NCI-H1048 (cell line): ENCODE data around the gene VSIG8.

Source experiments
- DNase-seq: peaks from one replicate; lab custom pipeline; 2025; lab: John Stamatoyannopoulos, UW

VSIG8 gene

DNA sequence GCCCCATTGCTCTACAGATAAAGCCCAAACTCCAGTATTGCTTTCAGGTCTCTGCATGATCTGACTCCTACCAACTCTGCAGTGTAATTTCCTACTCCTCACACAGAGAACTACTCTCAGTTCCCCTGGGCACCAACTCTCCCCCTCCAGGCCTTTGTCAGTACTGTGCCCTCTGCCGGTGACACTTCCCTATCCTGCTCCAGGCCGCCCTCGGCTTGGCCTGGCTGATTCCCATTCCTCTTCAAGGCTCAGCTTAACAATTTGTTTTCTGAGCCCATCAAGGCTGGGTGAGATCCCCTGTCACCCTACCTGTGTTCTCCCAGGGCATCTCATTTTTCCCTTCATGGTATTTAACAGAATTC is 33.2 kb downstream of the VSIG8 start:
- DNase-seq = no peak

DNA sequence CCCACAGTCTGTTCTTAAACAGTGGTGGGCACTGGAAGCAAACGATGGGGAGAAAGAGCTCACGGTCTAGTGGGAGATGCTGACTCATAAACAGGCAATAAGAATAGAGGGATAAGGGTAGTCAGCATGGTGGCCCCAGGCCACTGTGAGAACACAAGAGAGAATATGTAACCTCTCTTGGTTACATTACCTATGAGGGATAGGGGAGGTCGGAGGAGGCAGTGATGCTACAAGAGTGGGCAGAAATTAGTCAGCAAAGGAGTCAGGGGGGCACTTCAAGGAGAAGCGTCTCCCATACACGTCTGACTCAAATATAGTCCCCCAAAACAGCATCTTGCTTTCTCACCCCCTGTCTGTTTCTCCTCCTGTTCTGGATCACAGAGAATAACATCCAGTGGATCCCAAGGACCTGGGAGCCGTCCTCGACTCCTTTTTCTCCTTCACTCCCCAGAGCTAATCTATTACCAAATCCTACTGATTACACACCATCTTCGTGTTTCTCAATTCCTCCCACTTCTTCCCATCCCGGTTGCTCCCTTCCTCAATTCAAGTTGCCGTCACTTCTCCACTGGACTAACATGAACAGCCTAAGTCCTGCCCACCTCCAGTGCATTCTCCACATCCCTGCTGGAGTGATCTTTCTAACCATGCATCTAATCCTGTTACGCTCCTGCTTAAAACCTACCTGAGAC is 33.7 kb downstream of the VSIG8 start:
- no peak for DNase-seq

- no peak for DNase-seq
Measured at GRCh38 chr1:159828176-159828575, 34.3 kb downstream of the VSIG8 start.

DNA sequence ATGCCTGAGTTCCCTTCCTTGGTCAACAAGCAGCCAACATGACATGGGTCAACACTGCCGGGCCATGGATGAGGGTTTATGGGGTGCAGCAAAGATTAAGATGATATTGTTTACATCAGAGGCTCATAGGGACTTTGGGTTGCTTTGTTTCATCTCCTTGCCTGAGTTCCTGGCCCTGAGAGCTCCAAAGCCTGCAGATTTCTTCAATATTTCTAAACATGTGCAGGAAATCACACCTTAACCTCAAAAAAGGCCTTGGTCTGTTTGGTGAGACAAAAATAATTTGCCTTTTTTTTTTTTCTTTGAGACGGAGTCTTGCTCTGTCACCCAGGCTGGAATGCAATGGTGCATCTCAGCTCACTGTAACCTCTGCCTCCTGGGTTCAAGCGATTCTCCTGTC is 34.9 kb downstream of the VSIG8 start:
- no peak for DNase-seq

- DNase-seq = no peak
Measured at GRCh38 chr1:159827102-159827490, 35.4 kb downstream of the VSIG8 start.

DNA sequence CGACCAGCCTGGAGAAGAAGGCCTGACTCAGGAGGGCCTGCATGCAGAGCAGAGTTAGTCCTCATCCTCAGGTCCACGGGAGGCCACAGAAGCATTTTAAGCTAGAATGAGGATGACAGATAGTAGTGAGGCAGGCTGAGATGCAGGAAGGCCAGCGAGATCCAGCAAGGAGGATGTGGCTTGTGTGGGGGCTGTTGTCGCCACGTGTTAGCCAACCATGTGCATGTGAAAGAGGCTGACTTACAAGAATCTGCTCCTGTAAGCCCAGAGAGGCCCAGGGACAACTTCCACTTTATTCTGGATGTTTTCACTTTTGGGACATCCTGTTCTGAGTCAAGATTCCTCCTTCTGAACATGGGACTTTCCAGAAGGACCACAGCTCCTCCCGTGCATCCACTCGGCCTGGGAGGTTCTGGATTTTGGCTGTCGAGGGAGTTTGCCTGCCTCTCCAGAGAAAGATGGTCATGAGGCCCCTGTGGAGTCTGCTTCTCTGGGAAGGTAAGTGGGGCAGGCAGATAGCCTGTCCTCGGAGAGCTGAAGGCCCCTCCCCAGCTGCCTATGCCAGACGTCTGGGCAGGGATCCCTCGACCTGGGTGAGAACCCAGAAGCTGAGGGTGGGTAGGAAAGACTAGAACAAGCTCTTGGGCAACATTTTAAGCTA is 35.9 kb downstream of the VSIG8 start, which contains the start of gene SLAMF8:
SLAMF8 (plus strand) TSS at position 433 of the 661 bp plus-strand sequence; CDS start at position 459, 26 bp downstream.
- DNase-seq = no peak

- no peak for DNase-seq
Measured at GRCh38 chr1:159825564-159825963, 36.9 kb downstream of the VSIG8 start.

DNA sequence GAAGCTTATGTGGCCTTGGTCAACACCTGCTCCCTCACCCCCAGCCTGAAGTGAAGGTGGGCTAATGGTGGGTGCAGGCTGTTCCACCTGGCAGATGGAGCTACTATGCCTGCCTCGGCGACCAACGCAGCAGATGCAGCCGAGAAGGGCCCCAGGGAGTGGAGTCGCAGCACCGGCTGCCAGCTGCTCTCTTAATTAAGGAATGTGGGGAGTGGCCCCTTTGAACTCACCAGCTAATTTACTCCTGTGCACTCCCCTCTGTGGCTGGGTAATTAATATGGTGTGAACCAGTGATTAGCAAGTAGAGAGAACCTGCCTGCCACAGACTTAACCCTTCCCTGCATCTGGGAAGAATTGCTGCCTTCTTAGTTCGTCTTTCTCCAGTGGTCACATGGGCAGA is 39.1 kb downstream of the VSIG8 start:
- no peak for DNase-seq

GRCh38 chr1:159821171-159821867 is 41.1 kb downstream of the VSIG8 start:
- no peak for DNase-seq

DNA sequence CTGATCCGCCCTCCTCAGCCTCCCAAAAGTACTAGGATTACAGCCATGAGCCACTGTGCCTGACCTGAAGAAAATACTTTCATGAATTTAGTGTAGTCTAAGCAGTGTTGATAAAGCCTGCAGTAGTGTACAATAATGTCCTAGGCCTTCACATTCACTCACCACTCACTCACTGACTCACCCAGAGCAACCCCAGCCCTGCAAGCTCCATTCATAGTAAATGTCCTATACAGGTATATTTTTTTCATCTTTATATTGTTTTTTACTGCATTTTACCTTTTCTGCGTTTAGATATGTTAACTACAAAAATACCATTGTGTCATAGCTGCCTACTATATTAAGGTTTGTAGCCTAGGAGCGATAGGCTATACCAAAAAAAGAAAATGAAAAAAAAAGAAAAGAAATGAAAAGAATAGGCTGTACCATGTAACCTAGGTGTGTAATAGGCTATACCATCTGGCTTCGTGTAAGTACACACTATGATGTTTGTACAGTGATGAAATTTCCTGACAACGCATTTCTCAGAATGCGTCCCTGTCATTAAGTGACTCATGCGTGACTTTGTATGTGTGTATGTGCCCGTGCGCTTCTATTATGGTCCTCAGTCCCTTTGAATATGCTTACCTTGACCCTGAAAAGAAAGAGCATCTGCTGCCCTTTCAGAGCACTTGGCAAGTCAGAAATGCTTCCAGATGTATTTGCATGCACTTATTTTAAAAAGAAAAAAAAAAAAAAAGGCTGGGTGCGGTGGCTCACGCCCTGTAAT is 45.0 kb downstream of the VSIG8 start:
- DNase-seq = no peak

DNA sequence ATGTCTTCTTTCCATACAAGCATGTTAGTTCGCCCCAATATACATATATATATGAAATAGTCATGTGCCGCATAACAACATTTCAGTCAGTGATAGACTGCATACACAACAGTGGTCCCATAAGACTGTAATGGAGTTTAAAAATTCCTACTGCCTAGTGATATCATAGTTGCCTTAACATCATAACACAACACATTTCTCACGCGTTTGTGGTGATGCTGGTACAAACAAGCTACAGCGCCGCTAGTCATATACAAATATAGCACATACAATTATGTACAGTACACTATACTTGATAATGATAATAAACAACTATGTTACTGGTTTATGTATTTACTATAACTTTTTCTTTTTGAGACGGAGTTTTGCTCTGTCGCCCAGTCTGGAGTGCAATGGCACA is 46.5 kb downstream of the VSIG8 start:
- DNase-seq = no peak

- no peak for DNase-seq
Measured at GRCh38 chr1:159804924-159805323, 57.5 kb downstream of the VSIG8 start.
